ENCODE measurements around the gene ASCC1. TPM values are rescaled to one million over a fixed set of nuclear protein-coding genes. Genes with fewer than 3 reads are reported as not detected.

Gene ASCC1
- total and polyA plus RNA-seq, 2 of the 13 experiments (the other 11 are each of a cell fraction or from before 2014, with no cell fraction given): 21.6 to 30.1 TPM

DNA sequence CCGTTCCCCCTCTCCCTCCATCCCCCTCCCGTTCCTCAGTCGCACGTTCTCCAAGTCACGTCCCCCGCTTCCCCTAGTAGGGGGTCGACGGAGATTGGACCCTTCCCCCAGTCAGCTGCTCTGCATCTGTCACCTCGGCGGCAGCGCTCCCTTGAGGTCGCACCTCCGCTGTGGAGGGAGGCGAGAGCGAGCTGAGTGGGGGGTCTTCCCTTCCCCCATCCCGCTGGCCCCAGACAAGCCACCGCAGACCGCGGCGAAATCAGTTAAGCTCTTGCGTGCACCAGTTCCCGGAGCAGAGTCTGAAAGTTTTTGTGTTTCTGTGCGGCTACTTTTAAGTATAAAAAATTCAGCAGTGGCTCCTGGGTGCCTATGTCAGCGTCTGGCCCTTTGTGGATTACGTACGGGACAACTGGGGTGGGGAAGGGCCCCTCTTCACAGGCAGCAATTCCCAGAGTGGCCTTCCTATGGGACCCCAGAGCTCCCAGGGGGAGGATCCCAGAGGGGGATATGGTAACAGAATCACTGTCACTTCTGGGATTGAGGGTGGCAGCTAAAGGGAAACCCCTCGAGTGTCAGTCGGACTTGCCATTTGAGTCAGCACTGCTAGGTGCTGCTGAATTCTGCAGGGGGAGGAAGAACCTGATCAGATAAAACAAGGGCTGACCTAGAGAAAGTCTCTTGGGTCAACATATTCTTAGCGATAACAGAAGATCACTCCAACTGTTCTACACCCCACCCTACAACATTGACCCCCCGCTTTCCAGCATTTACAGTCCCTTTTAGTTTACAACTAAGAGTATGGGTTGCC, 45.1 kb upstream of the ASCC1 start (continued):
- TF ChIP-seq, protein P1, sequence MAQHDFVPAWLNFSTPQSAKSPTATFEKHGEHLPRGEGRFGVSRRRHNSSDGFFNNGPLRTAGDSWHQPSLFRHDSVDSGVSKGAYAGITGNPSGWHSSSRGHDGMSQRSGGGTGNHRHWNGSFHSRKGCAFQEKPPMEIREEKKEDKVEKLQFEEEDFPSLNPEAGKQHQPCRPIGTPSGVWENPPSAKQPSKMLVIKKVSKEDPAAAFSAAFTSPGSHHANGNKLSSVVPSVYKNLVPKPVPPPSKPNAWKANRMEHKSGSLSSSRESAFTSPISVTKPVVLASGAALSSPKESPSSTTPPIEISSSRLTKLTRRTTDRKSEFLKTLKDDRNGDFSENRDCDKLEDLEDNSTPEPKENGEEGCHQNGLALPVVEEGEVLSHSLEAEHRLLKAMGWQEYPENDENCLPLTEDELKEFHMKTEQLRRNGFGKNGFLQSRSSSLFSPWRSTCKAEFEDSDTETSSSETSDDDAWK (CRISPR knock-in tag; IDR thresholded peaks at IDR 0.05): no peak
- peak; percentile 12; the same call in 1 of the 2 replicates for TF ChIP-seq ZNF564 (CRISPR knock-in tag; IDR thresholded peaks at IDR 0.05)
- peak; percentile 14; the same call in 1 of the 2 replicates for TF ChIP-seq ZNF547 (CRISPR knock-in tag; IDR thresholded peaks at IDR 0.05)
- no peak for TF ChIP-seq ZSCAN30 (CRISPR knock-in tag; IDR thresholded peaks at IDR 0.05)
- 0 out of 2 replicates have a peak, but pooled peaks have one; percentile 8 for TF ChIP-seq TRIM24 (CRISPR knock-in tag; IDR thresholded peaks at IDR 0.05)
- TF ChIP-seq ZNF703 (CRISPR knock-in tag; IDR thresholded peaks at IDR 0.05; ENCODE audit: borderline replicate concordance): 0 out of 2 replicates have a peak, but pooled peaks have one; percentile 42
- TF ChIP-seq MTF1 (CRISPR knock-in tag; IDR thresholded peaks at IDR 0.05): no peak
- no peak for TF ChIP-seq GZF1 (CRISPR knock-in tag; IDR thresholded peaks at IDR 0.05)
- TF ChIP-seq PATZ1 (CRISPR knock-in tag; IDR thresholded peaks at IDR 0.05): peak; percentile 46
- TF ChIP-seq, protein P2, sequence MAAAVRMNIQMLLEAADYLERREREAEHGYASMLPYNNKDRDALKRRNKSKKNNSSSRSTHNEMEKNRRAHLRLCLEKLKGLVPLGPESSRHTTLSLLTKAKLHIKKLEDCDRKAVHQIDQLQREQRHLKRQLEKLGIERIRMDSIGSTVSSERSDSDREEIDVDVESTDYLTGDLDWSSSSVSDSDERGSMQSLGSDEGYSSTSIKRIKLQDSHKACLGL (CRISPR knock-in tag; IDR thresholded peaks at IDR 0.05): peak; percentile 30; the same call in 1 of the 2 replicates
- no peak for TF ChIP-seq ZFP36 (IDR thresholded peaks at IDR 0.05; ENCODE audit: borderline replicate concordance, low read depth, low read length, partially characterized antibody)
- TF ChIP-seq, protein P3, sequence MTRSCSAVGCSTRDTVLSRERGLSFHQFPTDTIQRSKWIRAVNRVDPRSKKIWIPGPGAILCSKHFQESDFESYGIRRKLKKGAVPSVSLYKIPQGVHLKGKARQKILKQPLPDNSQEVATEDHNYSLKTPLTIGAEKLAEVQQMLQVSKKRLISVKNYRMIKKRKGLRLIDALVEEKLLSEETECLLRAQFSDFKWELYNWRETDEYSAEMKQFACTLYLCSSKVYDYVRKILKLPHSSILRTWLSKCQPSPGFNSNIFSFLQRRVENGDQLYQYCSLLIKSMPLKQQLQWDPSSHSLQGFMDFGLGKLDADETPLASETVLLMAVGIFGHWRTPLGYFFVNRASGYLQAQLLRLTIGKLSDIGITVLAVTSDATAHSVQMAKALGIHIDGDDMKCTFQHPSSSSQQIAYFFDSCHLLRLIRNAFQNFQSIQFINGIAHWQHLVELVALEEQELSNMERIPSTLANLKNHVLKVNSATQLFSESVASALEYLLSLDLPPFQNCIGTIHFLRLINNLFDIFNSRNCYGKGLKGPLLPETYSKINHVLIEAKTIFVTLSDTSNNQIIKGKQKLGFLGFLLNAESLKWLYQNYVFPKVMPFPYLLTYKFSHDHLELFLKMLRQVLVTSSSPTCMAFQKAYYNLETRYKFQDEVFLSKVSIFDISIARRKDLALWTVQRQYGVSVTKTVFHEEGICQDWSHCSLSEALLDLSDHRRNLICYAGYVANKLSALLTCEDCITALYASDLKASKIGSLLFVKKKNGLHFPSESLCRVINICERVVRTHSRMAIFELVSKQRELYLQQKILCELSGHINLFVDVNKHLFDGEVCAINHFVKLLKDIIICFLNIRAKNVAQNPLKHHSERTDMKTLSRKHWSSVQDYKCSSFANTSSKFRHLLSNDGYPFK (CRISPR knock-in tag; IDR thresholded peaks at IDR 0.05; ENCODE audit: borderline replicate concordance): peak; percentile 65; the same call in 1 of the 2 replicates
- TF ChIP-seq TOE1 (CRISPR knock-in tag; IDR thresholded peaks at IDR 0.05): no peak
- TF ChIP-seq ZZZ3 (CRISPR knock-in tag; IDR thresholded peaks at IDR 0.05; ENCODE audit: borderline replicate concordance): no peak; the same call in 1 of the 2 replicates
- peak; percentile 34 for TF ChIP-seq RBM22 (optimal IDR thresholded peaks at IDR 0.05; ENCODE audit: low read length)
- no peak for TF ChIP-seq ZNF264 (CRISPR knock-in tag; IDR thresholded peaks at IDR 0.05)
- TF ChIP-seq RFX3 (CRISPR knock-in tag; IDR thresholded peaks at IDR 0.05): no peak
- TF ChIP-seq FUBP1 (CRISPR knock-in tag; IDR thresholded peaks at IDR 0.05; ENCODE audit: borderline replicate concordance): no peak
- TF ChIP-seq ZNF816 (CRISPR knock-in tag; IDR thresholded peaks at IDR 0.05; ENCODE audit: borderline replicate concordance): no peak
- TF ChIP-seq TCF12 (IDR thresholded peaks at IDR 0.05): no peak
- peak; percentile 24; the same call in 1 of the 2 replicates for TF ChIP-seq TCF12 (CRISPR knock-in tag; IDR thresholded peaks at IDR 0.05)

Measured in HepG2 (cell line).